NCI-H128 (cell line): Measurements from ENCODE around the gene SKOR1.

Source experiments
- DNase-seq: peaks from one replicate; lab custom pipeline; 2025; ENCODE audit not compliant: unreplicated experiment; lab: John Stamatoyannopoulos, UW

The SKOR1 gene

DNA sequence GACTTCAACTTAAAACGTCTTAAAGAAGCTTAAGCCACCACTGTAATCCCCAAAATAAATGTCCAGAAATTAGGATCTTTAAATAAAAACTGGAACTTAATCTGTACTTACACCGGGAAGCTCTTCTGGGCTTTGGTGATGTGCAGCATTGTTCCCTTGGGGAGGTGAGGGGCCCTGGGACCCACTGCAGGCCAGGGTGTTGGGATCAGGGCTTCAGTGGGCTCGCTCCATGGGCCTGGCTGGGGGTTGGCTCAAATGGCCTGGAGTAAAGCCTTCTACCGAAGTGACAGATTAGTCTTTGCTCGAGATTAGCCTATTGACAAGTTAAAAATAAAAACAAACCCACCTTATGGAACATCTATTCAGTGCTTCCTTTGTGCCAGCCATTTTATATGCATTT, 20.7 kb downstream of the SKOR1 start:
- no peak for DNase-seq

DNA sequence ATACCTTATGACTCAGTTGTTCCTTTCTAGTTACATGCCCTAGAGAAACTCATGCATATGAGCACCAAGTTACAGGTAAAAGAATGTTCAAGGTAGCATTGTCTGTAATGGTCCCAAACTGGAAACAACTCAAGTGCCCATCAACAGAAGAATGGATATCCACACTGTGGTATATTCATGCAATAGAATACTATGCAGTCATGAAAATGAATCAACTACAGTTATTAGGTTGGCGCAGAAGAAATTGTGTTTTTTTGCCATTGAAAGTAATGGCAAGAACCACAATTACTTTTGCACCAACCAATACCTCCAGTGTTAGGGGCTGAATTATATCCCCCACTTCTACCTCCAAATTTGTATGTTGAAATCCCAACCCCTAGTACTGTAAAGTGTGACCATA, 24.2 kb downstream of the SKOR1 start:
- no peak for DNase-seq

DNA sequence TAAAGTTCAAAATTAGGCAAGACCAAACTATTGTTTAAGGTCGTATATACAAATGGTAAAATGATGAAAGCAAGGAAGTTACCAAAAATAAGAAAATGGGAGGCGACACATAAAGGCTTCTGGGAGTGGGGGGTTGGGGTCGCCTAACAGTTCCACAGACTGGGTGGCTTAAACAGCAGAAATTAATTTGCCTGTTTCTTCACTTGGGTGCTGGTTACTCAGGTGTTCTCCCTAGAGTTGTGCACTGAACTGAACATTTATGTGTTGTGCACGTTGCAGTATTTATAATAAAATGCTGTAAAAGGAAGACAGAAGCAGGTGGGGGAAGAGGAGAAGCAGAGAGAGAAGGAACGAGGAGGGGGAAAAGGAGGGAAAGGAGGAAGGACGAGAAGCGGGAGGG, 25.0 kb downstream of the SKOR1 start:
- no peak for DNase-seq

DNA sequence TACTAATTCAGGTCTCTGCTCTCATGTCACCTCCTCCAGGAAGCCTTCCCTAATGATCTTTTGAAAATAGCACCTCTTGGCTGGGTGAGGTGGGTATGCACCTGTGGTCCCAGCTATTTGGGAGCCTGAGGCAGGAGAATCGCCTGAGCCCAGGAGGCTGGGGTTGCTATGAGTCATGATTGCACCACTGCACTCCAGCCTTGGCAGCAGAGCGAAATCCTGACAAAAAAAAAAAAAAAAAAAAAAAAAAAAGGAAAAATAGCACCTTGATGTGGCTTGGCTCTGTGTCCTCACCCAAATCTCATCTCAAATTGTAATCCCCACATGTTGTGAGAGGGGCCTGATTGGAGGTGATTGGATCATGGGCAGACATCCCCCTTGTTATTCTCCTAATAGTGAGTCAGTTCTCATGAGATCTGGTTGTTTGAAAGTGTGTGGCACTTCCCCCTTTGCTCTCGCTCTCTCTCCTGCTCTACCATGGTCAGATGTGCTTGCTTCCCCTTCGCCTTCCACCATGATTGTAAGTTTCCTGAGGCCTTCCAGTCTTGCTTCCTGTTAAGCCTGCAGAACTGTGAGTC, 25.8 kb downstream of the SKOR1 start:
- DNase-seq, result no peak

DNA sequence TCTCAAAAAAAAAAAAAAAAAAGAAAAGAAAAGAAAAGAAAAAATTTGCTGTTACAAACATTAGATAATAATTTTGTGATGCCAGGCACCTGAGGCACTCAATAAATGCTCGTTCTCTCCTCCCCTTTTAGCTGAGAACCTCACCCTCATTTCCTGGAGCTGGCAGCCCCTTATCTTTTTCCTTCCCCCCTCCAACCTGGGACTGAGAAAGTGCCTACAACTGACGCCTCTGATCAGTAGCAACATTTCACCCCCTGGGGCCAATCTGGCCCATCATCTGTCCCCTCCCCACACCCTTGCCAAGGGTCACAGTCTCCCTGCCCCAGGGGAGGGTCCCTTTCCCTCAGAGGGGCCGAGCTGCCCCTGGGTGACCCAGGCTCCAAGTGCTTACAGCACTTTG, 27.1 kb downstream of the SKOR1 start:
- no peak for DNase-seq

DNA sequence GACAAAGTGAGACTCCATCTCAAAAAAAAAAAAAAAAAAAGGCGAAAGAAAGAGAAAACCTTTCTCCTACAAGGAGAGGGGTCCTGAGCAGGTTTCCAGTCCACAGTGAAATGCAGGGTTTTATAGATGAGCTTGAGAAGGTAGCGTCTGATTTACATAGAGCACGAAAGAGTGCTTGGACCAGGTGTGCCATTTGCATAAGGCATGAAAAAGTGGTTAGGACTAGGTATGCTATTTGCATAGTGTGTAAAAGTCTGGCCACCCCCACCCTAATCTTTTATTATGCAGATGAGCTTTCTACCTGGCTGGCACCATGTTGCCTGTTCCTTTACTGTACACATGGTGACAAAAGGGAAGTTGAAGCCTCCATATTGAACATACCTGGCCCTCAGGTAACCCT, 28.1 kb downstream of the SKOR1 start:
- DNase-seq, result no peak

DNA sequence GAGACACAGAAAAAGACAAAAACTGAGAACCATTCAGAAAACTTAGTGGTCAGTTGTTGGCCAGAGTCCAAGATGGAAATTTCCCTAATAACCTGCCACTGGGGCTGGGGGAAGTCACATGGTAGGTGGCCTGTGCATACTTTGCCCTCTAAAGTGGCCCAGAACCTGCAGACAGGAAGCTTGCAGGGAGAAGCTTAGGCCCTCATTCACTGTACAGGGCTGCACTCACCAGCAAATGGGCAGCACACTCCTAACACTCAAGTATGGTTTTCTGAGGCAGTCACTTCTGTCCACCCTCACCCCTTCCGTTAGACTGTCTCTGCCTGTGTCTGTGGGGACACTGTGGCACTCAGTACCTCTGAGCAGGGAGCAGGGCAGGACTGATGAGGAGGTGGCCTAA, 29.0 kb downstream of the SKOR1 start:
- DNase-seq, result no peak

DNA sequence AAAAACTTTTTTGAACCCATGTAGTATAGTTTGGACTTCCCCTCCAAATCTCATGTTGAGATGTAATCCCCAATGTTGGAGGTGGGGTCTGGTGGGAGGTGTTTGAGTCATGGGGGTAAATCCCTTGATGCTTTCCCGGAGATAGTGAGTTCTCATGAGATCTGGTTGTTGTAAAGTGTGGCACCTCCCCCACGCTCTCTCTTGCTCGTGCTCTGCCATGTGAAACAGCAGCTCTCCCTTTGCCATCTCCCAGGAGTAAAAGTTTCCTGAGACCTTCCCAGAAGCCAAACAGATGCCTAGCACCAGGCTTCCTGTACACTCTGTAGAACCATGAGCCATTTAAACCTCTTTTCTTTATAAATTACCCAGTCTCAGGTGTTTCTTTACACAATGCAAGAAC, 30.5 kb downstream of the SKOR1 start:
- DNase-seq, result no peak

DNA sequence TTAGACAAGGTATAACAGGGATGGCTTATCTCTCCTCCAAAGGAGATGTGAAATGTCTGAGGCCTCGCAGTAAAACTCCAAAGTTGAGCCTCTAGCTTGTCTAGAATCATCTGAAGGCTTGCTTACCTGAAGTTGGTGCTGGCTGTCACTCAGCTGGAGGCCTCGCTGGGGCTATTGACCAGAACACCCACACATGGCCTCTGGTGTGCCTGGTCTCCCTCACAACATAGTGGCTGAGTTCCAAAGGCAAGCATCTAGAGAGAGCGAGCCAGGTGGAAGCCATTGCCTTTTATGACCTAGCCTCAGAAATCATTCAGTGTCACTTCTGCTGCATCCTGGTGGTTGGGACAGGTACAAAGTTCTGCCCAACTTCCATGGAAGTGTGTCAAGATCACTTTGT, 31.9 kb downstream of the SKOR1 start:
- no peak for DNase-seq

DNA sequence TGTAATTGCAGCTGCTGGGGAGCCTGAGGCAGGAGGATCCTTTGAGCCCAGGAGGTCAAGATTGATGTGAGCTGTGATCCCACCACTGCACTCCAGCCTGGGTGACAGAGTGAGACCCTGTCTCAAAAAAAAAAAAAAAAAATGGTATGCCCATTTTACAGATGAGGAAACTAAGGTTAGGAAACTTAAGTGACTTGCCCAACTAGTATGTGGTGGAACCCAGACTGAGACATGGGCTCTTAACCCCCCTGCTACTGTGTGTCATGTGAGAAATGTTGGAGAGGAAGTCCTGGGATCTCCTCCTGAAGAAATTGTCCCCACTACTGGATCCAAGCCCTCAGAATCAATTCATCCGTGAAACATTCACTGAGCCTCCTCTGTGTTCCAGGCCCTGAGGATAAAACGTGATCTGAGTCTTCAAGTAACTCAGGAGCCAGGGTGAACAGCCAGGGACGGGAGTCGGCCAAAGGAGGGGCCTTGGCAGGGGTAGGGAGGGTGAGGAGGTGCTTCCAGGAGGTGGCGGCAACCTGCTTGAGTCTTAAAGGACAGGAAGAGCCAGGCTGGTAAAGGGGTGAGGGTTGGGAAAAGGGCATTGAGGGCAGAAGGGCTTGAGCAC, 34.1 kb downstream of the SKOR1 start:
- DNase-seq, result no peak

DNA sequence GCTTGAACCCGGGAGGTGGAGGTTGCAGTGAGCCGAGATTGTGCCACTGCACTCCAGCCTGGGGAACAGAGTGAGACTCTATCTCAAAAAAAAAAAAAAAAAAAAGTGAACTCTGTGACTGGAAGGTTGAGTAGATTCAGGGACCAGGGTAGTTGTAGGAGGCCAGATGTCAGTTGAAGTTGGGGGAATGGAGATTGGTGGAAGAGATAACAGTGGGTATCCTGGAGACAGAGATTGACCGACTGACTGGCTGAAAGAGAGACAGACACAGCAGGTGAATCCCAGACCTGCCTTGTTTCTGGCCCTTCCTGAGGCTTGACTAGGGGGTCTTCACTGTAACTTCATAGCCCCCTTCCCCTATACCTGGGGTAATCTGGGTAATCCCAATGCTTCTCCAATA, 36.7 kb downstream of the SKOR1 start:
- no peak for DNase-seq

DNA sequence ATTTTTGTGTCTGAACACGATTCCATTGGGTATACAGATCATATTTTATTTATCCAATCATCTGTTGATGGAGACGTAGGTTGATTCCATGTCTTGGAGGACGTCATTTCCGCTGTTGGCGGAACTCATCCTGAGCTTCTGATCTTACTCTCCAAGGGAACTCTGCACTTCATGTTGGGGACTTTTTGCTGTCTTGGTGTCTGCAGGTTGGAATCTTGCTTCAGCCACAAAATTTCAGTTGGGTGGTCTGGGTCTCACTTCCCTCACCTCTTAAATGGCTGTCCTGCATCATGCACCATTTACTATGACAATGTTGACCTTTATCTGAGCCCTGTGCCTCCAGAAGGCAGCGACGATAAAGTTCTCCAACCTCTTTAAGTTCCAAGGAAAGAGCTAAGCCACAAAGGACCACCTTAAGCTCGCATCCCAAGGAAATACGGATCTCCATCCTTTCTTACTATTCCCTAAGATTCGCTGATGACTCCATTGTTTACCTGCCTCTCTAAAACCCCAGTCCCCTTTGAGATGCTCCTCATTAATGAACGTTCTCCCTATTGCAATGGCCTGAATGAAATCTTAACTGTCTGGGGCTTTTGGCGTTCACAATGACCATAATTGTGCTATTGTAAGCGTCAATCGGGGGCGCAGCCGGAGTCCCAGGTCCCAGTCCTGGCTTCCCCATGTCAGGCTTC, 37.6 kb downstream of the SKOR1 start:
- no peak for DNase-seq

DNA sequence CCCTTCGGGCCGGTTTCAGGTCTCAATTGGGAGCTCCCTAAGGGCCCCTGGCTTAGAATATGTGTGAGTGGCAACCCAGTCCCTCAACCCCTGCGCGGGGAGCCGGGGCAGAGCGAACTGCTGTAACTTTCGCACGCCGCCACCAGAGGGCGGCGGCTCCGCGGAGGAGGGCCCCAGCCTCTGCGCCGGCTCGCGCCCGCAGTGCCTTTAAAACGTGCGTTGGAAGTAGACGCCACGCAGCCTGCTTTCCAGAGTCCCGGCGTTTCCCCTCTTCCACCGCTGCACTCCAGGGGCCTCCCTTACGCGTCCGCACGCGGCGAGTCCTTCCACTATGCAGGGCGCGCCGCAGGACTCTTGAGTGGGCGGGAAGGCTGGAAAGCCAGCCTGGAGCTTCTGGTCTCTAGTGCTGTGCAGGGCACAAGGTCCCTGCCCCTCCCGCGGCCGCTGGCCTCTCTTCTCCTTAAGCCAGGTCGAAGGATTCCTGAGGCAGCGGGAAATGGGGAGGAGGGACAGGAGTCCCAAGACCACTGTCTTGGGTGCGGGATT, 38.2 kb downstream of the SKOR1 start:
- peak; percentile 24 for DNase-seq

DNA sequence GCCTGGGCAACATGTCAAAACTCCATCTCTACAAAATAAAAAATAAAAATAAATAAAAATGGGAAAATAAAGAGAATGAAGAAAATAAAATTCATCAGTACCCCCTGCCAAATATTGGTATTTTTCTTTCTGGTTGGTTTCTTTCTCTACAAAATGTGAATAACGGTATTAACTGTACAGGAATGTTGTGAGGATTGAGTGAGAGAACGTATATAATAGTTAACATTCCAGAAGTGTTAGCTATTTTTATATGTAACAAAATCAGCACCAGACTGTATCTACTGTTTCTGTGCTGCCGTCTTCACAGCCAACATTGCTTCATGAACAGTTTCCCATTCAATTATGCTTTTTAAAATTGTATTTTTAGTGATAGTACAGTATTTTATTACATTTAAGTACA, 40.0 kb downstream of the SKOR1 start:
- no peak for DNase-seq

DNA sequence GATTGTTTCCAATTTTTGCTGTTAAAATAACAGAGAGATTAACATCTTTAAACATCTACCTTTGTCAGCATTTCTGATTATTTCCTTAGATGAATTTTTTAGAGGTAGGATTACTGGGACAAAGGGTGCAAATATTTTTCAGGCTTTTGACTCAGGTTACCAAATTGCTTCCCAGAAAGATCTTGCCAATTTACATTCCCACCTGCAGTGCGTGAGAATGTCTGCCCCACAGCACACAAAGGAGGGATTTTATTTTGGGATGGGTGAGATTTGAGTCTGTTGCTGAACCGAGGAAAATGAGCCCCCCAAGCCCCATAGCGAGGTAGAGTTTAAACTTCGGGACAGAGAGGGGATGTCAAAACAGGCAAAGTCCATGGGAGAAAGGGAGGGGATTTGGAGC, 40.5 kb downstream of the SKOR1 start:
- no peak for DNase-seq

DNA sequence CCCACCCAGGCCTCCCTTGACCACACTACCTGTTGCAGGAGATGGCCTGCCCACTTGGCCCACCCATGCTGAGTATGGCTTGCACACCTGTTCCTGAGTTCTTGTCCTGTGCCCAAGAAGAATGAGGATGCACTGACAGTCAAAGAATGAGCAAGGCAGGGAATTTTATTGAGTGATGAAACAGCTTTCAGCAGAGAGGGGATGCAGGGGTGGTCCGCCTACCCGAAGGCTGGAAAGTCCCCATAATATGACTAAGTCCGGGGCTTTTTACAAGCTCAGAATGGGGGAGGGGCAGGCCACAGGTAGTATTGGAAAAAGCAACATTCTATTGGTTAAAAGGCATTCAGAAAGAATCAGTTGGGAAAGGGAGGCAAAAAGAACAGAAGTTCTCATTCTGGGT, 44.4 kb downstream of the SKOR1 start:
- DNase-seq, result no peak

DNA sequence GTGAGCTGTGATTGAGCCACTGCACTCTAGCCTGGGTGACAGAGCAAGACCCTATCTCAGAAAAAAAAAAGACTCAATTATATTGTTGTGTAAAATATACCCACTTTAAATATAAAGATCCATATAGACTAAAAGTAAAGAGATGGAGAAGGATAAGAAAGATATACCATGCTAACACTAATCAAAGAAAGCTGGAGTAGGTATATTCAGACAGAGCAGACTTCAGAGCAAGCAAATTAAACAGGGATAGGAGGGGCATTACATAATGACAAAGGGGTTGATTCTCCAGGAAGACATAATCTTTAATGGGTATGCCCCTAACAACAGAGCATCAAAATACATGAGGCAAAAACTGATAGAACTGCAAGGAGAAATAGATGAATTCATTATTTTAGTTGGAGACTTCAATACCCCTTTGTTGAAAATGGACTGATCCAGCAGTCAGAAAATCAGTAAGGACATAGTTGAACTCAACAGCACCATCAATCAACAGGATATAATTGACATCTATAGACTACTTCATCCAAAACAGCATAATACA, 45.6 kb downstream of the SKOR1 start:
- no peak for DNase-seq

DNA sequence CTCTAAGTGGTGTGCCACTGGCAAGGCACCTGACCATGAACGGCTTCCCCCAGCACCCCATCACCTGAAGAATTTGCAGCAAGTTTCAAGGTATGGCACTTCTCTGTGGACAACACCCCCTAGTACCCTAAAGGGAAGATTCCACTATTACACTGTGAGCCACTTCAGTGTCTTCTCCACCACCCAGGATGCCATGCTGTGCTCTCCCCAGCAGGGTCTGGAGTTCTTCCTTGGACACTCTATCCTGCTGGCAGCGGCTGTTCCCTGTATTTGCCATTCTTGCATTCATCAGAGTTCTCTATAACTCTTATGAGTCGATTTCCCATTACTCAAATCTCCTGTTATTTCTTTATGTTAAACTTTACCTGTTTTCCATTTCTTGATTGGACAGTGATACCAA, 48.5 kb downstream of the SKOR1 start:
- DNase-seq, result no peak

DNA sequence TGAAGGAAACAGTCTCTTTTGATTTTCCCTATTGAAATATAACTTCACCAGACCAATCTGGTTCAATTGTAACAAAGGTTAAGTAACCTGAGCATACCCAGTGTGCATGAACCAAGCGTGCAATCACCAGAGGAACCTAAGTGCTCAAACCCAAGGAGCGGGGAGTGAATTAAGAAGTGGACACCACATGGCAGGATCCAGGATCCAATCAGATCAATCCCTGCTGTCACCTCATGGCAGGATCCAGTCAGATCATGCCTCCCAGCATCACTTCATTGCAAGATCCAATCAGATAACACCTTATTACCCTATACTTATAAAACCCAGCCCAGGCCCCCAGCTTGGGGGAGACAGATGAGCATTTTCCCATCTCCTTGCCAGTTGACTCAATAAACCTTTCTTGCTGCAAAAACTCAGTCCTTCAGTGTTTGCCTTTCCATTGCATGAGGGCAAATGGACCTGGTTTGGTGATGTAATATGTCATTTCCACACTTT, 53.5 kb downstream of the SKOR1 start:
- DNase-seq, result no peak

DNA sequence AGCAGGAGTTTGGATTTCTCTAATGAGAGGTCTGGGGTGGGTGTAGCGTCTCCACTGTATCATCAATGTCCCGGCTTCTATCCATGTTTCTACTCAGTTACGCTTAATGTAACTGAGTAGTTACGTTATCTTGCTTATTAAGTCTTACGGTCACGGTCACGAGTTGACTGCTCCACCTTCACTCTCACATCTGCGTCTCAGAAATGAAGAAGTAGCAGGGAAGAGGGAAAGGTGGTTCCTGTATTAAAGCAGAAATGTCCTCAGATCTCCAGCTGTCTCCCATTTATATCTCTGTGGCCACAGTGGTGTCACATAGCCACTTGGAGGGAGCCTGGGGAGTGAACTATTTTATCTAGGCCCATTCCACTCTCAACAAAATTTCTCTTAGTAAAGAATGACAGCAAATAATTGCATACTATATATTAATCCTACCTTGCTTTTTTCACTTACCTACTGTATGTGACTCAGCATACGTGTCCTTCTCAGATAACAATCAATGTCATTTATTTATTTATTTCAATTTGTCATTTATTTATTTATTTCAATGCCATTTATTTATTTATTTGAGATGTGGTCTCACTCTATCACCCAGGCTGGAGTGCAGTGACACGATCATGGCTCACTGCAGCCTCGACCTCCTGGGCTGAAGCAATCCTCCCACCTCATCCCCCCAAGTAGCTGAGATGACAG, 54.3 kb downstream of the SKOR1 start:
- no peak for DNase-seq

DNA sequence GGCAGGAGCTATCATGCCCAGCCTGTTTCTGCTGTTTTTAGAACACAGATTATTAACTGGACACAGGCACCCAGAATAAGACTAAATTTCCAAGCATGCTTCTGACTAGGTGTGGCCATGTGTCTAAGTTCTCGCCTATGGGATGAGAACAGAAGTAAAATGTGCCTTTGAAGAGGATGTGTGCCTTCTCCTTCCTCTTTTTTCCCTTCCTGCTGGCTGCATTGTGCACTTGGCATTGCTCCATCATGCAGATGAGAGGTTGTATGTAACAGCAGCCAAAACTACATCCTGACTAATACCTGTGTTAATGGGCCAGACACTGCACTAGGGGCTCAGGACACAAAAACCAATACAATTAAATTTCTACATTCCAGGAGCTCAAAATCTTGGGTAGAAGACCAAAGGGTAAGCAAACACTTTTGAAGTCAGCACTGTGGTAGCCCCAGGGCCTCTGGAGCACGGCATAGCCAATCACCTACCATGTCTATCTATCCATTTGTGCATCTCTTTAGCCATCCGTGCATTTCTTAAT, 55.4 kb downstream of the SKOR1 start:
- no peak for DNase-seq
